NCI-H510A treated with DMSO at 0.1 percent for 48 hours (cell line): ENCODE data around the gene PIGP.
"Not testable (repeated sequence)": the region's sequence is repeated elsewhere in the genome, so short reads cannot be mapped to it uniquely, and the experiment has no call there.

Experiments used
- DNase-seq: peaks from one replicate; lab custom pipeline; 2025; lab: John Stamatoyannopoulos, UW

Gene PIGP

GRCh38 chr21:37076087-37076850 lies 3.4 kb upstream of the PIGP start:
- no peak for DNase-seq

GRCh38 chr21:37075214-37075770 lies 2.4 kb upstream of the PIGP start:
- DNase-seq = no peak

- DNase-seq = no peak
Measured at GRCh38 chr21:37074546-37074945, 1.7 kb upstream of the PIGP start.

GRCh38 chr21:37074197-37074510 lies 1.3 kb upstream of the PIGP start:
- DNase-seq = no peak

GRCh38 chr21:37073417-37074196 lies 736 bp upstream of the PIGP start:
- no peak for DNase-seq

GRCh38 chr21:37072274-37072987 lies 440 bp downstream of the PIGP start:
- DNase-seq = peak; percentile 60

- peak; percentile 60 for DNase-seq
Measured at GRCh38 chr21:37071561-37072273, 1.2 kb downstream of the PIGP start.

GRCh38 chr21:37065561-37066177 lies 7.2 kb downstream of the PIGP start:
- DNase-seq = no peak

- no peak for DNase-seq
Measured at GRCh38 chr21:37064841-37065240, 8.0 kb downstream of the PIGP start.

- no peak for DNase-seq
Measured at GRCh38 chr21:37063433-37063832, 9.4 kb downstream of the PIGP start.

GRCh38 chr21:37062593-37062935 lies 10.3 kb downstream of the PIGP start:
- no peak for DNase-seq

GRCh38 chr21:37061926-37062592 lies 10.8 kb downstream of the PIGP start:
- no peak for DNase-seq

- DNase-seq = peak; percentile 90
Measured at GRCh38 chr21:37060296-37060695, 12.6 kb downstream of the PIGP start.

- no peak for DNase-seq
Measured at GRCh38 chr21:37059181-37059580, 13.7 kb downstream of the PIGP start.

GRCh38 chr21:37058261-37058660 lies 14.6 kb downstream of the PIGP start:
- DNase-seq = no peak

GRCh38 chr21:37057614-37058013 lies 15.3 kb downstream of the PIGP start:
- no peak for DNase-seq

- no peak for DNase-seq
Measured at GRCh38 chr21:37055271-37055855, 17.5 kb downstream of the PIGP start.

GRCh38 chr21:37049741-37050140 lies 23.1 kb downstream of the PIGP start:
- not testable (repeated sequence) for DNase-seq

GRCh38 chr21:37047079-37047478 lies 25.8 kb downstream of the PIGP start:
- no peak for DNase-seq

GRCh38 chr21:37045556-37045955 lies 27.3 kb downstream of the PIGP start:
- DNase-seq = no peak

- DNase-seq = no peak
Measured at GRCh38 chr21:37045149-37045548, 27.7 kb downstream of the PIGP start.
